GM21390 (cell line): ENCODE measurements around the gene NRXN2.

Experiments used
- ATAC-seq: cut with Tn5 transposase; IDR thresholded peaks from one replicate; pipeline ENCODE4 v1.9.1; 2021; ENCODE audit not compliant: unreplicated experiment

The NRXN2 gene

GRCh38 chr11:64556721-64557250, 166.2 kb downstream of the NRXN2 start:
- ATAC-seq = no peak
